ENCODE measurements around the gene PTPRC.

PTPRC gene

GRCh38 chr1:198606020-198606438 is 32.8 kb upstream of the PTPRC start:
- Histone ChIP-seq H3K36me3 (no peaks in the 10 kb centered on the region), H3K27ac (no peak overlapping the region), H3K27me3 (no peaks in the 10 kb centered on the region), H3K4me1 (no peaks in the 10 kb centered on the region), H3K4me3 (no peak overlapping the region), H3K9me3 (no peaks in the 10 kb centered on the region)
- no peak for DNase-seq
- TF ChIP-seq CTCF (IDR thresholded peaks at IDR 0.05) = no peak
- intact Hi-C loops (cut with DNase I; ENCODE audit: low total_unique reads) = no loop called here

GRCh38 chr1:198607714-198608113 is 31.1 kb upstream of the PTPRC start:
- no peak for TF ChIP-seq CTCF (IDR thresholded peaks at IDR 0.05)
- no peak for DNase-seq
- no peaks in the 10 kb centered on the region for H3K4me1 ChIP-seq
- H3K9me3 ChIP-seq = no peaks in the 10 kb centered on the region
- no peak overlapping the region for H3K4me3 ChIP-seq
- no peaks in the 10 kb centered on the region for H3K36me3 ChIP-seq
- H3K27me3 ChIP-seq = no peaks in the 10 kb centered on the region
- no peak overlapping the region for H3K27ac ChIP-seq
- intact Hi-C loops (cut with DNase I; ENCODE audit: low total_unique reads) = no loop called here

DNA sequence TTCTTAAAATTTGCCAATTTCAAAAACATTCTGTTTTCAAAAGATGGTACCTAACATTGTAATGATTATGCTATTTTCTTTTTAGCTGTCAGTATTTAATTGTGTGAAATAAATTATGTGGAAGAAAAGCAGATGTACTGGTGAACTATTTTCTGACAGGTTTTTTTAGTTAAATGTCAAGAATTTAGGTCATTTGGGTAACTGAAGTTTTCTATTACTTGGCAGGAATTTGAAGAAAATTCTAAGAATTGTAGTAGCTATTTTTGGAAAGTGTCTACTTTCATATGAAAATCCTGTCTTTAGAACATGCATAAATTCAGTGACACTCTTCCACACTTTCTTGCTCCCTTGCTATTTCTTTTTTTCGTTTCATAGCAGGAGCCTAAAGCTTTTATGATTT is 28.5 kb upstream of the PTPRC start:
- Histone ChIP-seq H3K27me3 (no peaks in the 10 kb centered on the region), H3K9me3 (no peaks in the 10 kb centered on the region), H3K27ac (no peak overlapping the region), H3K4me3 (no peak overlapping the region), H3K4me1 (no peaks in the 10 kb centered on the region), H3K36me3 (no peaks in the 10 kb centered on the region)
- intact Hi-C loops (cut with DNase I; ENCODE audit: low total_unique reads) = no loop called here
- DNase-seq = no peak
- no peak for TF ChIP-seq CTCF (IDR thresholded peaks at IDR 0.05)

DNA sequence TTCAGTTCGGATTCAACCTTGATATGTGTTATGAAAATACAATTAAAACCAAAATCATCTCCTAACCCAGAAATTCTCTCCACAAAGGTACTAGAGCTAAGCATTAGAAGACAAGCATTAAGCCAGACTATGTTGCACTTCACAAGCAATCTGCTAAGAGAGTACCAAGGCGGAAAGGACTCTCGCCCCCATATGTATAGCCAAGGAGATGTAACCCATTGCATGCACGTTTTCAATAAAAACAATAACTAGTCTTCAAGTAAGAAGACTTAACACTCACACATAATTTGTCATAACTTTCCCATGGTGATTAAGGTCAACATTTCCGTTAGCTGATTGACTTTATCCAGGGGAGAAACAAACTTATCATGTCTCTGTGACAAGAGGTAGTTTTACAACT is 27.6 kb upstream of the PTPRC start:
- TF ChIP-seq CTCF (IDR thresholded peaks at IDR 0.05) = no peak
- intact Hi-C loops (cut with DNase I; ENCODE audit: low total_unique reads) = no loop called here
- no peak overlapping the region for H3K27ac ChIP-seq
- H3K9me3 ChIP-seq = no peaks in the 10 kb centered on the region
- no peak for DNase-seq
- no peak overlapping the region for H3K4me3 ChIP-seq
- H3K4me1 ChIP-seq = no peaks in the 10 kb centered on the region
- no peaks in the 10 kb centered on the region for H3K27me3 ChIP-seq
- H3K36me3 ChIP-seq = no peaks in the 10 kb centered on the region

GRCh38 chr1:198612471-198613260 is 26.2 kb upstream of the PTPRC start:
- Histone ChIP-seq H3K36me3 (no peaks in the 10 kb centered on the region), H3K27me3 (no peaks in the 10 kb centered on the region), H3K4me3 (no peak overlapping the region), H3K27ac (no peak overlapping the region), H3K9me3 (no peaks in the 10 kb centered on the region), H3K4me1 (no peaks in the 10 kb centered on the region)
- TF ChIP-seq CTCF (IDR thresholded peaks at IDR 0.05) = no peak
- no peak for DNase-seq
- intact Hi-C loops (cut with DNase I; ENCODE audit: low total_unique reads) = no loop called here
